Nephron (organoid): ENCODE data around the gene ZFP62.

Experiments used
- H3K27ac Mint-ChIP-seq, 3 experiments: 2 replicates each; pipeline ENCODE4 v1.8.0; 2020; ENCODE audit warnings: mixed read lengths in 3 of 3, mild to moderate bottlenecking in 2 of 3, moderate library complexity in 1 of 3
- H3K27me3 Mint-ChIP-seq: 2 replicates; pipeline ENCODE4 v1.8.0; 2021; ENCODE audit warnings: low read depth, mild to moderate bottlenecking, moderate library complexity, mixed read lengths
- H3K36me3 Mint-ChIP-seq: 2 replicates; pipeline ENCODE4 v1.8.0; 2020; ENCODE audit warnings: low read depth, mixed read lengths
- H3K4me1 Mint-ChIP-seq: 2 replicates; pipeline ENCODE4 v1.8.0; 2020; ENCODE audit warnings: mixed read lengths
- H3K4me3 Mint-ChIP-seq, 3 experiments: 2 replicates each; pipeline ENCODE4 v1.8.0; 2020; ENCODE audit warnings: mild to moderate bottlenecking in 3 of 3, mixed read lengths in 3 of 3, moderate library complexity in 2 of 3
- H3K9me3 Mint-ChIP-seq: 2 replicates; pipeline ENCODE4 v1.8.0; 2020; ENCODE audit warnings: mixed read lengths
- CTCF ChIP-seq, 3 experiments: fragments of 200-600 bp; sonication (generic); IDR thresholded peaks; one replicate each; pipeline ENCODE4 v1.5.0; 2021; ENCODE audit warnings: antibody characterized with exemption in 3 of 3; ENCODE audit not compliant: unreplicated experiment in 3 of 3

ZFP62 gene

GRCh38 chr5:180818677-180819341, 42.3 kb downstream of the ZFP62 start:
- Mint-ChIP-seq H3K27me3 (peaks cover 4% of the 10 kb centered on the region), H3K4me3 (peak overlapping the region; percentile 29 to 45 (median 41)), H3K4me1 (peaks cover 65% of the 10 kb centered on the region), H3K9me3 (no peaks in the 10 kb centered on the region), H3K27ac (peak overlapping the region; percentile 97 to 99 (median 98)), H3K36me3 (no peaks in the 10 kb centered on the region)
- TF ChIP-seq CTCF (IDR thresholded peaks at IDR 0.05; ENCODE audit: unreplicated experiment in 3 of 3): no peak

GRCh38 chr5:180817893-180818674, 43.0 kb downstream of the ZFP62 start:
- no peak for TF ChIP-seq CTCF (IDR thresholded peaks at IDR 0.05; ENCODE audit: unreplicated experiment in 3 of 3)
- H3K9me3 Mint-ChIP-seq: no peaks in the 10 kb centered on the region
- peaks cover 66% of the 10 kb centered on the region for H3K4me1 Mint-ChIP-seq
- peak overlapping the region; percentile 97 to 99 (median 98) for H3K27ac Mint-ChIP-seq
- H3K36me3 Mint-ChIP-seq: no peaks in the 10 kb centered on the region
- peak overlapping the region; percentile 29 to 55 (median 45) for H3K4me3 Mint-ChIP-seq
- peaks cover 4% of the 10 kb centered on the region for H3K27me3 Mint-ChIP-seq

- Mint-ChIP-seq H3K27me3 (peaks cover 4% of the 10 kb centered on the region), H3K4me3 (peak overlapping the region; percentile 38 to 60 (median 44)), H3K36me3 (no peaks in the 10 kb centered on the region), H3K9me3 (no peaks in the 10 kb centered on the region), H3K27ac (peak overlapping the region; percentile 97 to 99 (median 98)), H3K4me1 (peaks cover 76% of the 10 kb centered on the region)
- no peak for TF ChIP-seq CTCF (IDR thresholded peaks at IDR 0.05; ENCODE audit: unreplicated experiment in 3 of 3)
These were observed 44.2 kb downstream of the ZFP62 start for GRCh38 chr5:180816608-180817534.

- TF ChIP-seq CTCF (IDR thresholded peaks at IDR 0.05; ENCODE audit: unreplicated experiment in 3 of 3): no peak
These were observed 45.7 kb downstream of the ZFP62 start for GRCh38 chr5:180815293-180815917.

GRCh38 chr5:180813420-180813819, 47.7 kb downstream of the ZFP62 start:
- peaks cover 80% of the 10 kb centered on the region for H3K4me1 Mint-ChIP-seq
- no peaks in the 10 kb centered on the region for H3K9me3 Mint-ChIP-seq
- H3K27ac Mint-ChIP-seq: peak overlapping the region; percentile 81 to 89 (median 87)
- no peak for TF ChIP-seq CTCF (IDR thresholded peaks at IDR 0.05; ENCODE audit: unreplicated experiment in 3 of 3)
- peaks cover 4% of the 10 kb centered on the region for H3K27me3 Mint-ChIP-seq
- peak overlapping the region; percentile 54 to 69 (median 61) for H3K4me3 Mint-ChIP-seq
- no peaks in the 10 kb centered on the region for H3K36me3 Mint-ChIP-seq

More at GRCh38 chr5:180815293-180815917, 45.7 kb downstream of the ZFP62 start:
- no peaks in the 10 kb centered on the region for H3K9me3 Mint-ChIP-seq
- no peaks in the 10 kb centered on the region for H3K36me3 Mint-ChIP-seq
- H3K4me1 Mint-ChIP-seq: peaks cover 76% of the 10 kb centered on the region
- peaks cover 4% of the 10 kb centered on the region for H3K27me3 Mint-ChIP-seq
- peak overlapping the region; percentile 58 to 75 (median 68) for H3K4me3 Mint-ChIP-seq
- peak overlapping the region; percentile 90 to 93 (median 91) for H3K27ac Mint-ChIP-seq
